Cardiac fibroblast (primary cell): Measurements from ENCODE around the gene SDHB.

Experiments
- DNase-seq, 2 donors: peaks; one replicate each; pipeline versions ENCODE4 v3.0.0 to v3.0.0-alpha.2; 2010; ENCODE audit warnings: low read depth in 2 of 2
- H3K4me3 ChIP-seq, 2 donors: replicated peaks in 1 of 2; 1 replicate in 1 of 2; 2 replicates in 1 of 2; pipeline ENCODE4 v1.5.1; 2011; ENCODE audit warnings: low read depth in 2 of 2, low read length in 2 of 2, mild to moderate bottlenecking in 2 of 2, moderate library complexity in 1 of 2
- CTCF ChIP-seq: IDR thresholded peaks from one replicate; pipeline ENCODE4 v1.5.1; 2011; ENCODE audit warnings: low read depth, mild to moderate bottlenecking, low read length, inconsistent platforms

SDHB gene

GRCh38 chr1:16969651-16970050 lies 84.2 kb downstream of the SDHB start:
- no peak for DNase-seq
- no peak for TF ChIP-seq CTCF
- H3K4me3 ChIP-seq: no peak overlapping the region

- H3K4me3 ChIP-seq: no peak overlapping the region
- TF ChIP-seq CTCF: no peak
- no peak for DNase-seq
Measured at GRCh38 chr1:16969057-16969611, 84.7 kb downstream of the SDHB start.
